Measurements from ENCODE around the gene SERPINA12.
"Not testable (repeated sequence)": the region's sequence is repeated elsewhere in the genome, so short reads cannot be mapped to it uniquely, and the experiment has no call there.

SERPINA12 gene

DNA sequence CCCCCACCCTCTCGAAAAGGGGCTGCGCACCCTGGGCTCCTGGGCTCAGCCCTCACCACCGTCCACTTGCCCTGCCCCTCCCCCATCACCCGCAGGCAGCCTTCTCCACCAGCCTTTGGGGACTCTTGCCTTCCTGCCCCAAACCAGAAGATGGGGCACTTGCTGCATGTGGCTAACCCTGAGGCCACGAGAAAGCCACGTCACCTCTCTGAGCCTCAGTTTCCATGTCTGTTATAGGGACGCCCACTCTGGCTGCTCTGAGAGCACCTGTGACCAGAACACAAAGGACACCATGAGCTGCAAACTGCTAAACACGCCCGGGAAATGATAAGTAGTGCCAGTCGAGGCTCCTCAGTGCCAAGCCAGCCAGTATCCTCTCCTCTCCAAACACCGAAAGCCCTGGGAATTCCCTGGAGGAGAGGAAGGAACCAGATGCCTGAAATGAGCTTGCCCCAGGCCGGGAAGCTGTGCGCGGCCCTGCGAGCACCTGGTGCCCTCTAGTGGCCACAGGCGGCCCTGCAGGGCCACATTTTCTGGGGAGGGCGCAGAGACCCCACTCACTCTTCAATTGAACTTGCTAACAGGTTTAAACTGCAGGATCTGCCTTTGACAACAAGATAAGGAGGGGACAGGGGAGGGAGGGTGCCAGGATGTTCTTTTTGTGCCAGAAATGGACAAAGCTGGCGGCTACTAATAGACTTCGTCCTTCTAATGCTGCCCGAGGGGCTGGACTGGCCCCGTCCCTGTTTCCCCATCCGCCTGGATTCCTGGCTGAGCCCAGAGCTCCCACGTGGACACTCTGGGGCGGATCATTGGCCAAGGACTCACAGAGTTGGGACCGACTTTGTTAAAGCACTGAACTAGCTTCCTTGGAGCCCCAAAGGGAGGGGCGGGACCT is 23.1 kb downstream of the SERPINA12 start:
- DNase-seq = no peak

DNA sequence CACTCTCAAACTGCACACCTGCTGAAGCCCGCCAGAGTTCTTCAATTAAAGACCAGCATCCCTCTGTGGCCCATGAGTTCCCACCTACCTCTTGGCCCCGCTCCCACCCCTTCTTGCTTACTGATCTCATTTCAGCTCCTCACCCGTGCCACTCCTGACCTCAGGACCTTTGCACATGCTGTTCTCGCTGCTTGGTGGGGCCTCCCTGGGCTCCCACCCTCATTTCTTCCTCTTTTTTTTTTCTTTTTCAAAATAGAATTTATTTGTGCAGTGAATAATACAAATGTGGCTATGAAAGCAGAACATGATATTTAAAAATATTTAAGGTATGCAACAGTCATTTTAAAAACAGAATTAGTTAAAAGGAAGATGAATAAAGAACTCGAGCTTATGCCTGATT is 24.8 kb downstream of the SERPINA12 start:
- no peak for DNase-seq

DNA sequence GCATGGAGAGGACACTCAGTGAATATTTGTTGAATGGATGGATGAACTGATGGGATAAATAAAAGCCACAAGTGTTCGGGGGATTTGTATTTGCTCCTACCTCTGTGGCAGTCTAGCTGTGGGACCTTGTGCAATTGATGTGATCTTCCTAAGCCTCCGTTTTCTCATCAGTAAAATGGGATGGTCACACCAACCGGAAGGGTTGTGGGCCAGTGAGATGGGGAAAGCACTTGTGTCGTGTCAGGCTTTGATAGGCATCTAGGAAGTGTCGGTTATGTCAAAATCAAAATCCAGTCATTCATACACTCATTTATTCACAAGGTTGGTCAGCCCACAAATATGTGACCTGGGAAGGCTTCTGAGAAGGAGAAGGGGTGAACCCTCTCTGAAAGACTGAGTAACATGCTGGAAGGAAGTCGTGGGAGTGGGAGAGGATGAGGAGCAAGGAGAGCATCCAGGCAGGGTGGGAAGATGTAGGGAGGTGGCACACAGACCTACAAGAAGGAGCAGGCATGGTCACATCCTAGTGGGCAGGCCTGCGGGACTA is 25.5 kb downstream of the SERPINA12 start:
- DNase-seq = no peak

DNA sequence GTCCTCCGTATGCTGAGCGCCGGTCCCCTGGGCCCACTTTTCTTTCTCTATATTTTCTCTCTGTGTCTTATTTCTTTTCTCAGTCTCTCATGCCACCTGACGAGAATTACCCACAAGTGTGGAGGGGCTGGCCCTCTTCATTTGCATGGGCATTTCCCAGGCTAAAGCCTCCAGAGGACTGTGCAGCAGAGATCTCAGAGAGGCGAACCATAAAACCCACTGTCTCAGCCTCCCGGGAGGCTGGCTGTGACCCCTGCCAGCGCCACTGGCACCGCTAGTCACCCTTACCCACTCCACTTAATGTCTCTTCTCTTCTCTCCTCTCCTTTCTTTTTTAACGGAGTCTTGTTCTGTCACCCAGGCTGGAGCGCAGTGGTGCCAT is 26.2 kb downstream of the SERPINA12 start:
- no peak for DNase-seq

DNA sequence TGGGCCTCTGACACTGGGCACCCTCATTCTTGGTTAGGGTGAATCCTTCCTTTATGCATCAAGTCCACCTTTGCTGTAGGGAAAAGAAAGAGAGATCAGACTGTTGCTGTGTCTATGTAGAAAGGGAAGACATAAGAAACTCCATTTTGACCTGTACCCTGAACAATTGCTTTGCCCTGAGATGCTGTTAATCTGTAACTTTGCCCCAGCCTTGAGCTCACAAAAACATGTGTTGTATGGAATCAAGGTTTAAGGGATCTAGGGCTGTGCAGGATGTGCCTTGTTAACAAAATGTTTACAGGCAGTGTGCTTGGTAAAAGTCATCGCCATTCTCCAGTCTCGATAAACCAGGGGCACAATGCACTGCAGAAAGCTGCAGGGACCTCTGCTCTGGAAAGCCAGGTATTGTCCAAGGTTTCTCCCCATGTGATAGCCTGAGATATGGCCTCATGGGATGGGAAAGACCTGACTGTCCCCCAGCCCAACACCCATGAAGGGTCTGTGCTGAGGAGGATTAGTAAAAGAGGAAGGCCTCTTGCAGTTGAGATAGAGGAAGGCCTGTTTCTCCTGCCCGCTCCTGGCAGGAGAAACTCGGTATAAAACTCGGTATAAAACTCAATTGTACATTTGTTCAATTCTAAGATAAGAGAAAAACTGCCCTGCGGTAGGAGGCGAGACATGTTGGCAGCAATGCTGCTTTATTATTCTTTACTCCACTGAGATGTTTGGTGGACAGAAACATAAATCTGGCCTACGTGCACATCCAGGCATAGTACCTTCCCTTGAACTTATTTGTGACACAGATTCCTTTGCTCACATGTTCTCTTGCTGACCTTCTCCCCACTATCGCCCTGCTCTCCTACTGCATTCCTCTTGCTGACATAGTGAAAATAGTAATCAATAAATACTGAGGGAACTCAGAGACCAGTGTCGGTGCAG is 26.9 kb downstream of the SERPINA12 start:
- DNase-seq = not testable (repeated sequence)

DNA sequence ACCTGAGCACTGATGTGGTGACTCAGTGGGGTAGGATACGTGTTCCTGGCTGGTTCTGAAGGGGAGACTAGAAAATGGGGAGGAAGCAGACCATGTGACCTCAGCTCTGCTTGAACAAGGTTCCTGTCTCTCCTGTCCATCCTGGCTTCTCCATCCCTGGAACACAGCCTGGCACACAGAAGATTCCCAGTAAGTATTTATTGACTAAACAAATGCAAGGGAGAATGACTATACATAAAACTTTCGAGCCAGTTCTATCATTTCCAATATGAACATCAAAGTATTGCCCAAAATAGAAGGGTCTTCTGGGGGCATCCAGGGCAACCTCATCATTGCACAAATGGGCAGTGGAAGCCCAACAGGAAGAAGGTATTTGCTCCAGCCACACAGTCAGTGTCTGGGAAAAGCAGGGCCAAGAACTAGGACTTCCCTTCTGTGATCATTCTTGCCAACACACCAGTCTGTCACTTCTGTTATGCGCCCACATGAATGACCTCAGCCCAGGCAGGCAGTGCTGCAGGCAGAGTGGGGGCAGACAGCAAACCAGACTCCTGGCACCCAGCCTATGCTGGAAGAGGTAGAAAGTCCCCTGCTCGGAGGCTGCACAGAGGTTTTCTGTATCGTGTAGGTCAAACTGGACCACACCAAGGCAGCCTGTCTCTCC is 27.7 kb downstream of the SERPINA12 start:
- no peak for DNase-seq

DNA sequence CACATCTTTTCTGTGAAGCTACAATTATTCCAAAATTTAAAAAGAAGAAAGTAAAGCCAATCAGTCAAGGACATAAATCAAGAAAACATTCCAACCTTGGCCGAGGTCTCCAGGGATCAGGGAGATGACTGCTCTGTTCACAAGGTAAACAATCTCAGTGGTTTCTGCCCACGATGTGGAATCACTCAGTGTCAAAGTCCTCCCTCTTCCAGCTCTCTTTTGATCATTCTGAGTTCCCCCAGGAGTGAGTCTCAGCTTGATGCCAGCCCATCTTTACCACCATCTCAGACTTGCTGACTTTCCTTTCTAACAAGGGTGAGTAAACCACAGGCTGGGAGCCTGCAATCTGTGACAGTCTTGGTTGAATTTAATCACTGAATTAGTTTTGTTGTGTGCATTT is 28.5 kb downstream of the SERPINA12 start:
- no peak for DNase-seq

DNA sequence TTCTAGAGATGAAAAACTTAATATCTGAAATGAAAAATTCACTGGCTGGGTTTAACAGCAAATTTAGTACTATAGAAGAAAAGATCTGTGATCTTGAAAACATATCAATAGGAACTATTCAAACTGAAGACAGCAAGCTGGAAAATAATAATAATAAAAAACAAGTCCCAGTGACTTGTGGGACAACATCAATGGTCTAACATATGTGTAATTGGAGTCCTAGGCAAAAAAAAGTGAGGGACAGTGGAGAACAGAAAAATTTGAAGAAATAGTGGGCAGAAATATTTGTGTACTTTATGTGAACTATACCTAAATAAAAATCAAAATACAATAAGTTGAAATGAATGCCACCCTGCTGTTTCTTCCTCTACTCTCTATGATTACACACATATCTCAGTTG is 30.8 kb downstream of the SERPINA12 start:
- no peak for DNase-seq

DNA sequence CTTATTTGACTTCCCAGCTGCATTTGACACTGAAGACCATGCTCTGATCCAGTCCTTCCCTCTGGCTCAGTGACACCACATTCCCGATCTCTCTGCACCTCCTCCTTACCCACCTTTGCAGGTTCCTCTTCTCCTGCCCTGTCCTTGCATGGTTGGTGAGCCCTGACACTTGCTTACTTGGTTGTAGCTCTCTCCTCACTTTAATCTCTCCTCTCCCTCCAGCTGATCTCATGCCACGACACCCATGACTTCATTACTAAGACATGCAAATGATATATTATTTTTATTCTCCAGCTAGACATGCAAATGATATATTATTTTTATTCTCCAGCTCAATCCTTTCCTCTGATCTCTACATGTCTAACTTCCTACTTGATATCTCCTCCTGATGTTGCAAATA is 33.2 kb downstream of the SERPINA12 start, which contains the start of gene SERPINA9:
Gene SERPINA9, minus strand, starts transcription at position 175 of the 400 bp plus-strand sequence. CDS start 6,357 bp downstream, outside the sequence.
- no peak for DNase-seq

DNA sequence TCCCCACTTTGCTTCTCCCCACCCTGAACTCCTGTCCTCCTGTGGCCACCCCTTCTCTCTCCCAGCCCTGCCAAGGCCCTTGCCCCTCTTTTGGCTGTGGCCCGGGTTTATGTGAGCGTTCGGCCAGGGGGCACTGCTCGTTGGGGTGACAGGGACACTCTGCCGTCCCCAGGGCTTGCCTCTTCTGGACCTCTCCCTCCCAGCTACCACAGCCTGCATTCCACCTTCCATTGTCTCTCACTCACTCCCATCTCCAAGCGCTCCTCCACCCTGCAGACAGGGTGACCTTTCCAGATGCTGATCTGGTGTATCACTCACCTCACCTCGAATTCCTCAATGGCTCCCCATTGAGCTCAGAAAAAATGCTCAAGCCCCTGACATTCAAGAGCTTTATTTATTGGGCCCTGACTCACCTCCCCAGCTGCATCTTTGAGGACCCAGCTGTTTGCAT is 34.7 kb downstream of the SERPINA12 start:
- no peak for DNase-seq

DNA sequence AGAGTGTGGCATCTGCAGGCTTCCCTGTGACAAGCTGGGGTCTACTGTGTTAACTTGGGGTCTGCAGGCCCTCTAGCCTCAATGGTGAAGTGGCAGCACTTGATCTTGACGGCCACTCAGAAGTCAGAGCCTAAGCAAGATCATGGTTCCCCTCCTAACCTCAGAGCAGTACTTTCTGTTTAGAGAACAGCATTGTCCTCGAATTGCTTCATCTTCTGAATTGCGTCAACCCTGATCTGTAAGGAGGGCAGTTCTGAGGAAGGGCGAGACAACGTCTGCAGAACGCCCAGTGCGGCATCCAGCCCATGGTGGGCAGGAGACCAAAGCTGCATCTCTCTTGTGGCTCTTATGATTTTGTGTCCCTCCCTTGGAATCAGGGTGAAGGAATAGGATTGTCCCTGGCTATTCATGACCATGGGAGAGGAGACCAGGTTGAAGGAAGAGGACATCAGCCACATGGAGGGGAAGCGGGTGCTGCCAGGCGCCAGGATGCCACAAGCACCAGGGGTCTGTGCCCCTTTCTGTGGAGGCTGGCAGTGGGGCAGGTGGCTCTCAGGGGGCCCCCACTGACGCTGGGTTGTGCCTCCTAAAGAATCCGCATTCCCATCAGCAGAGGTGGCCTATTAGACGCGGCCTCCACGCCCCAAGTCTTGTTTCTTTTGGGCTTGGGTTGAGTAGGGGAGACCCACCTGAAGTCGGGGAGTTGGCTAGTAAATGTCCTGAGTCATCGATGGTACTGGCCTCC is 35.4 kb downstream of the SERPINA12 start:
- no peak for DNase-seq

DNA sequence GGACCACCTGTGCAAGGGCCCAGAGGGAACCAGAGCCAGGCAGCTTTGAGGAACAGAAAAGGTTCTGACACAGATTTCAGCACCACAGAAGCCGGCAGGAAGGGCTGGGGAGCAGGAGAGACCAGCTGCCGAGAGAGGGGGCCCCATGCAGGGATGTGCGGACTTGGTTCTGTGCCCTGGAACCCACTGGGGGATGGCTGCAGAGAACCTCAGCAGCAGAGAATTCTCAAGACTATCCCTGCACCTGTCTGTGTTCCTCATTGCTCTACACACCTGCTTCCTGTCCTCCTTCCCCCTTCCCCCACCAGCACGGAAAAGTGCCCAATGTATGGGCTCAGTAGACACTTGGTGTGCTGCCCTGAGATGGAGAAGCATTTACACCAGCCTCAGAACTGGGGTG is 36.4 kb downstream of the SERPINA12 start:
- DNase-seq = no peak

DNA sequence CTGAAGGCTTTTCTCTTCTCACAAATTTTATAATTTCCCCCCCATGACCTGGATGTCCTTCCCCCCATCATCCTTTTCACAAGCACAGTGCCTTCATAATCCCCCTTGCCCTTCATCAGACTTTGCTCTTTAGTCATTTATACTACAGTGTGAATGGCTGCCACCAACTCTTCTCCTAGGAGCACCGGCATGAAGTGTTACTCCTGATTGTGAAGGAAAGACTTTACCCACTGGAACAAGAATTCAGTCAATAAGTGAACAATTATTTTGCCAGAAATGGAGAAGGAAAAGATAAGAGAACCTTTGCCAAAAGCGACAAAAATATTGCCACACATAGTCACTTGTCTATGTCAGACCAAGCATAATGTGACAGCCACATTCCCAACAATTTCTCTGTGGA is 38.2 kb downstream of the SERPINA12 start:
- no peak for DNase-seq

DNA sequence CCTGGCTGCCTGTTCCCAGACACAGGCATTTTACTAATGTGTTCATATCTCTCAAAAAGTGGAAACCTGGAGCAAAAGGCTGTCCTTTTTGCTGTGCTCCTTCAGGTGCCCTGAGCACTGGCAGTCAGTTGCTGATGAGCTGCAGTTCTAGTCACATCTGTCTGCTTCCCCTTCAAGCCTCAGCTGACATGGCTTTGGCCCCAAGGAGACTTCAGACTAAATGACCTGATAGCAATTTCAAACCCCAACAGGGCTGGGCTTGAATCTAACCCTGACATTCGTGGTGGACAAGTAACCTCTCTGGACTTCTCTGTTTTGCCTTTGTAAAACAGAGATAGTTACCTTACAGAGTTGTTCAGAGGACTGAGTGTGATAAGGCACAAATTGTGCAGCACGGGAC is 39.0 kb downstream of the SERPINA12 start:
- no peak for DNase-seq

DNA sequence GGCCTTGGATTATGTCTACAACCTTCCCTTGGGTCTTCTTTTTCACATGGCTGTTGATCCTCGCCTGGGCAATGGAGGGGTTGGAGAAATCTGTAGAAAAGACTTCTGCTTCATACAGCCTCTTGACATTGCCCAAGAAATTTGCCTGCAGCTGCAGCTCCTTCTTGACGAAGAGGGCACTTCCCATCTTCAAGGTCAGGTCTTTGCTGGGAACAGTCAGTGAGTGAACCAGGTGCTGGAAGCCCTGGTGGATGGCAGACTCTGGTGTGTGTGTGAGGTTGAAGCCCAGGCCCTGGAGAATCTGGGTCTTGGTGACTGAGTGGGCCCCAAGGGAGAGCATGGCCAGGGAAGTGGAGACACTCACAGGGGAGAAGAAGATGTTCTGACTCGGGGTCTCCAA is 40.0 kb downstream of the SERPINA12 start:
- DNase-seq = no peak

DNA sequence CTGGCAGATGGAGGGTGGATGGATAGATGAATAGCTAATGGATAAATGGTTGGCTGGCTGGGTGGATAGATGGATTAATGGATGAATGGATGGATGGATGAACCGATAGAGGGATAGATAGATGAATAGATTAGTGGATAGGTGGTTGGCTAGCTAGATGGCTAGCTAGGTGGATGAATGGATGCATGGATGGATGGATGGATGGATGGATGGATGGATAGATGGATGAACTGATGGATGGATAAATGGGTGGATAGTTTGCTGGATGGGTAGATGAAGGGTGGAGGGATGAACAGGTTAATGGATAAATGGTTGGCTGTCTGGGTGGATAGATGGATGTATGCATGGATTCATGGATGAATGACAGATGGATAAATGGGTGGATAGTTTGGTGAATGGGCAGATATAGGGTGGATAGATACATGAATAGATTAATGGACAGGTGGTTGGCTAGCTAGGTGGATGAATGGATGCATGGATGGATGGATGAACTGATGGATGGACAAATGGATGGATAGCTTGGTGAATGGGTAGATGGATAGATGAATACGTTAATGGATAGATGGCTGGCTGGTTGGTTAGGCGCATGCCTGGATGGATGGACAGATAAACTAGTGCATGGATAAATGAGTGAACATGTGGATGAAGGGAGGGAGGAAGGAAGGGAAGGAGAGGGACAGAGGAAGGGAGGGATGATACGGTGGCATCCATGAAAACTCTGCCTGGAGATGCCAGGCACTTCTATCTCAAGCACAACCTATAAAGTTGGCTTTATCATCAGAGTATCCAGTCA is 41.3 kb downstream of the SERPINA12 start:
- DNase-seq = no peak

DNA sequence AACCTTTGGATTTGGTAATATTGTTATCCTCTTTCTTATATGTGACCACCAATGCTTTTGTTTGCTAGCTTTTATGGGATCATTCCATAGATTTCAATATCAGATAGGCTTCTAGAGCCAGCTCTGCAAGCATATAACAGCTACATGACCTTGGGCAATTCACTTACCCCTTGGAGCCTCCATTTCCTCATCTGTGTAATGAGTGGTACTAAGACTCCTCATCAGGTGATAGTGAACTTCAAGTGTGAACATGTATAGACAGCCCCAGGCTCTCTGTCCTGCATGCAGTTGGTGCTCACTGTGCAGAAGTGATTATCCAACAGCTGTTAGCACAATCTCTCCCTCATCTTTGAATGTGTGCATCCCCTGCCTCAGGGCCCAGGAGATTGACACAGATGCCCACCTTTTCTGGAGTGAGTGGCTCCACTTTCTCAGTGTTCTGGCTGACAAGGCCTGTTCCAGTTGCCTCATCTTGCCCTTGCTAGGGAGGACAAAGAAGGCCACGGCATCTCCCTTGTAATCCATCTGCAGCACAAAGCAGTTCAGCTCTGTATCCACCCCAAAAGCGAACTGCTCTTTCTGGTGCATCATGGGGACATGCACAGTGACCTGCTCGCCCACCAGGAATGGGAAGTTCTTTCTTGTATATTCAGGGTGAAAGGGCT is 42.4 kb downstream of the SERPINA12 start:
- DNase-seq = no peak

DNA sequence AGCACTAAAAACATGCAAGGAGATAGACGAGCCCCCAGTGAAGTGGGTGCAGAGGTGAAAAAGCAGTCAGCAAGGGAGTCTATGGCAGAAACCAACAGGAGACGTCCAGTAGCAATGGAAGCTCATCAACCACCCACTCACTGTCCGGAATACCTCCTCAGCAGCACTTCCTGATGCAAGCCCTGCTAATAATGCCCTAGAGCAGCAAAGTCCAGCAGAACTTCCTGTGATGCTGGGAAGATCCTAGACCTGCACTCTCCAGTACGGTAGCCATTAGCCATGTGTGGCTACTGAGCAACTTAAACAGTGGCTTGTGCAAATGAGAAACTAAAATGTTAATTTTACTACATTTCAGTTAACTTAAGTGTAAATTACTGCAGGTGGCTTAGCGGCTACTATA is 44.2 kb downstream of the SERPINA12 start:
- no peak for DNase-seq

DNA sequence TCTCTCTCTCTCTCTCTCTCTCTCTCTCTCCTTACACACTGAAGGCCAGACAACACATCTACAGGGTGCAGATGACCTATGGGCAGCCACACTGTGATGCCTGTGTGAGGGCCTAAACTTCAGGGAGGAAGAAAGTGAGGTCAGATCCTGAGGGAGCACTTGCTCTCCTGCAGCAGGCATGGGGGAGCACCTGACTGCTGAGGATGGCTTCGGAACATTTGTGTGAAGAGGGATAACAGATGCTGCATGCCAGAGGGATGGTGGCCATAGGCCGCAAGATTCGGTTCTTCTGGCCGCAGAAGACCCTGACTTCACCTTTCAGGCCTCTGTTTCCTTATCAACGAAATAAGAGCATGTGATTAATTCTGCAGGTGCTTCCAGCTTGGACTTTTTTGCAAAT is 45.0 kb downstream of the SERPINA12 start:
- DNase-seq = no peak

DNA sequence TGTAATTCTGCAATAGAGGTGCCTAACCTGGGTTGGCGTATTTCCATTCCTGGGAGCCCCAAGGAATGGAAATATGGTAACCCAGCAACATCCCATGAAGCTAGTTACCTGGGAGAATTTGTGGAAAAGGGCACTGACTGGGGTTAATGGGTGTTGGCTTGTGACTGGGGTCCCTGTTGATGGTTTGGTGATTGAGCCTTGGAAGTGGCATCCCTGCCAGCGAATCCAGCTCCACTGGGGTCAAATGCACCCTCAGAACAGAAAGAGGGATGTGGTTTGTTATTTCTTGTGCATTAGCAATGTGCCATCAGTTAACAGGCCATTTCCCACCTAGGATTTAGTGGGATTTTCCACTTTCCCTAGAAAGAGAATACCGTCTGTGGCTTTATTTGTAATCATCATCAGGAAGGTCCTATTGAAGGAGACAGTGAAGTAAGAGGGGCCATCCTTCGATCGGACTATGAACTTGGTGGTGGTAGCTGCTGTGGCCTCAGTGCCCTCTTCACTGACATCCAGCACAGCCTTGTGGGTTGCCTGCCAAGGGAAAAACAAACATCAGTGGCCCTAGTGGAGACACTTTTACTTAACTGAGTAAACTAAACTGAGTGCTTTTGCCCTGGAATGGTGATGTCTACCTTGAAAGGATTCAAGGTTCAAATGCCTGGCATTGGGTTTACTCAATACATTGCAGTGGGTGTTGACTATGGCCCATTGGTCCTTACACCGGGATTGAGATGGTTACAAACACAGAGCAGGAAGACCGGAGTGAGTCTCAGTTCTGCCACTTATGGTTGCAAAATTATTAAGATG is 46.3 kb downstream of the SERPINA12 start:
- DNase-seq = no peak

Data from cortex of kidney (tissue), 1 donor.